HCT116 (cell line): ENCODE results near the gene IFT25. TPM values are rescaled to one million over a fixed set of nuclear protein-coding genes. Genes with fewer than 3 reads are reported as not detected.

Experiments
- ATAC-seq: fragments of 200-7000 bp; cut with Tn5 transposase; 2 replicates; pipeline ENCODE4 v1.9.1; 2020; ENCODE audit warnings: mild to moderate bottlenecking, moderate library complexity
- BruUV-seq: library from RNA; stranded (reverse); fragments of 400-500 nt; replicated peaks from 2 replicates; lab custom pipeline; 2021; lab: Mats Ljungman, UMichigan
- CTCF ChIA-PET: fragments of 300-600 bp; sonication (Branson Sonifier 250); formaldehyde crosslinking; loops from one replicate; lab custom pipeline; 2021; ENCODE audit warnings: antibody characterized with exemption; lab: Charles Lee
- POLR2A ChIA-PET: fragments of 300-600, 350-600 bp; sonication (Branson Sonifier 250); formaldehyde crosslinking; loops from one replicate; lab custom pipeline; 2021; ENCODE audit warnings: antibody characterized with exemption; lab: Charles Lee
- RAD21 ChIA-PET, 2 experiments: fragments of 300-600 bp; sonication (Branson Sonifier 250); formaldehyde crosslinking; loops; one replicate each; lab custom pipeline; 2023; ENCODE audit warnings: low total read pairs in 2 of 2; ENCODE audit not compliant: uncharacterized antibody in 2 of 2, unreplicated experiment in 2 of 2, low non-redundant PET in 1 of 2; lab: Charles Lee
- DNase-seq: peaks from one replicate; pipeline ENCODE4 v3.0.0-alpha.2; 2010; ENCODE audit warnings: low read depth, low spot score
- H2AFZ ChIP-seq: fragments of 200-600 bp; shearing (Covaris generic), sonication (generic); 2 replicates; pipeline ENCODE4 v1.6.1; 2017; ENCODE audit warnings: low read depth, mixed run types, mixed read lengths, antibody characterized with exemption, low read length; ENCODE audit not compliant: poor library complexity, severe bottlenecking
- H3K27ac ChIP-seq: 2 replicates; pipeline ENCODE4 v1.5.1; 2012; ENCODE audit warnings: low read depth, low read length
- H3K27me3 ChIP-seq: fragments of 200-600 bp; sonication (generic); 2 replicates; pipeline ENCODE4 v1.6.1; 2016; ENCODE audit warnings: mixed run types, low read length, mixed read lengths; ENCODE audit not compliant: insufficient read depth
- H3K36me3 ChIP-seq, 2 experiments: fragments of 200-500 bp in 1 of 2; fragments of 200-600 bp in 1 of 2; sonication (Bioruptor generic) in 1 of 2; sonication (generic) in 1 of 2; 2 replicates each; pipeline versions ENCODE4 v1.5.1 to v1.6.1; 2014 to 2016; ENCODE audit warnings: low read length in 2 of 2, inconsistent platforms in 1 of 2, mixed read lengths in 1 of 2, mixed run types in 1 of 2; ENCODE audit not compliant: insufficient read depth in 2 of 2, control insufficient read depth in 1 of 2
- H3K4me1 ChIP-seq, 2 experiments: fragments of 200-600 bp in 1 of 2; sonication (generic) in 1 of 2; 2 replicates each; pipeline versions ENCODE4 v1.5.1 to v1.6.1; 2012 to 2017; ENCODE audit warnings: low read length in 2 of 2, inconsistent platforms in 1 of 2, mild to moderate bottlenecking in 1 of 2, mixed read lengths in 1 of 2, mixed run types in 1 of 2, moderate library complexity in 1 of 2; ENCODE audit not compliant: insufficient read depth in 2 of 2, control insufficient read depth in 1 of 2
- H3K4me2 ChIP-seq: fragments of 200-600 bp; sonication (generic); 2 replicates; pipeline ENCODE4 v1.6.1; 2017; ENCODE audit warnings: mixed run types, low read length, mixed read lengths
- H3K4me3 ChIP-seq, 2 experiments: fragments of 200-600 bp in 1 of 2; sonication (generic) in 1 of 2; replicated peaks in 1 of 2; 2 replicates each; pipeline ENCODE4 v1.5.1; 2011 to 2016; ENCODE audit warnings: low read length in 2 of 2, control low read depth in 1 of 2, low read depth in 1 of 2, mild to moderate bottlenecking in 1 of 2, mixed read lengths in 1 of 2, mixed run types in 1 of 2
- H3K79me2 ChIP-seq: fragments of 200-600 bp; sonication (generic); 2 replicates; pipeline ENCODE4 v1.6.1; 2017; ENCODE audit warnings: mild to moderate bottlenecking, mixed run types, low read length, moderate library complexity, mixed read lengths; ENCODE audit not compliant: insufficient read depth
- H3K9ac ChIP-seq: fragments of 200-600 bp; sonication (generic); 2 replicates; pipeline ENCODE4 v1.6.1; 2016; ENCODE audit warnings: low read length, mixed read lengths
- H3K9me2 ChIP-seq: fragments of 200-600 bp; sonication (generic), shearing (Covaris generic); 2 replicates; pipeline ENCODE4 v1.6.1; 2017; ENCODE audit warnings: mixed run types, mild to moderate bottlenecking, moderate library complexity; ENCODE audit not compliant: insufficient read depth
- H3K9me3 ChIP-seq, 2 experiments: fragments of 200-500 bp in 1 of 2; fragments of 200-600 bp in 1 of 2; sonication (Bioruptor generic) in 1 of 2; sonication (generic) in 1 of 2; 2 replicates each; pipeline ENCODE4 v1.6.1; 2014 to 2017; ENCODE audit warnings: low read length in 2 of 2, mixed read lengths in 2 of 2, inconsistent platforms in 1 of 2, low read depth in 1 of 2, mild to moderate bottlenecking in 1 of 2, mixed run types in 1 of 2, moderate library complexity in 1 of 2; ENCODE audit not compliant: control insufficient read depth in 1 of 2, insufficient read depth in 1 of 2
- H4K20me1 ChIP-seq: fragments of 200-600 bp; sonication (generic), shearing (Covaris generic); 2 replicates; pipeline ENCODE4 v1.6.1; 2017; ENCODE audit warnings: mixed run types, mild to moderate bottlenecking, moderate library complexity; ENCODE audit not compliant: insufficient read depth
- POLR2A ChIP-seq: IDR thresholded peaks from 2 replicates; pipeline ENCODE4 v1.7.0; 2011; ENCODE audit warnings: borderline replicate concordance; ENCODE audit not compliant: insufficient read depth, insufficient read length; ENCODE audit errors: extremely low read depth
- YY1 ChIP-seq: IDR thresholded peaks from 2 replicates; pipeline ENCODE4 v1.6.1; 2011; ENCODE audit warnings: low read length, low read depth, moderate library complexity, mild to moderate bottlenecking; ENCODE audit not compliant: insufficient replicate concordance; ENCODE audit errors: extremely low read depth
- ZBTB33 ChIP-seq: IDR thresholded peaks from 2 replicates; pipeline ENCODE4 v1.6.1; 2011; ENCODE audit warnings: mild to moderate bottlenecking, low read length, moderate library complexity; ENCODE audit not compliant: insufficient replicate concordance; ENCODE audit errors: extremely low read depth
- ZFX ChIP-seq: fragments of 450-650 bp; IDR thresholded peaks from 2 replicates; pipeline ENCODE4 v1.6.1; 2017
- ZNF274 ChIP-seq: fragments of 200-500 bp; sonication (Bioruptor generic); IDR thresholded peaks from 2 replicates; pipeline ENCODE4 v1.6.1; 2014; ENCODE audit warnings: mild to moderate bottlenecking, low read depth, low read length, inconsistent platforms
- intact Hi-C: fragments of 100-400 bp; cut with micrococcal nuclease; formaldehyde crosslinking; loops from 2 replicates; pipeline ENCODE4 v1.10.0; 2022
- total RNA-seq: library from RNA; stranded (reverse); gene quantifications from one replicate; pipeline ENCODE4 v1.2.1, GENCODE V29; 2021; ENCODE audit not compliant: unreplicated experiment

IFT25 gene
- total RNA-seq, 1 experiment from 2014 or later, result 45.1 TPM

GRCh38 chr1:53945183-53945432 lies 391 bp downstream of the IFT25 start:
- peaks cover 10 to 30% of the 10 kb centered on the region in 2 experiments; a peak in 3 of 4 replicates for H3K4me1 ChIP-seq
- CTCF ChIA-PET, result interaction anchor here (0.8 to 1.9 kb wide), 9 partner anchors 11 to 85 kb away, joined by 3 to 22 read pairs (median 7); partner anchors contain the start of gene YIPF1
- RAD21 ChIA-PET, result interaction anchor here in 1 of 2 experiments (0.6 to 0.9 kb wide), 2 partner anchors 56 to 112 kb away, joined by 3 read pairs; partner anchors contain the start of gene YIPF1
- peaks cover 8% of the 10 kb centered on the region in 2 experiments; a peak in 1 of 4 replicates for H3K36me3 ChIP-seq
- no peaks in the 10 kb centered on the region for H3K9me3 ChIP-seq
- no peaks in the 10 kb centered on the region for H3K27me3 ChIP-seq
- no peak for DNase-seq
- H3K4me3 ChIP-seq, result peak overlapping the region; percentile 82 to 87
- H3K27ac ChIP-seq, result peak overlapping the region; percentile 73
- peak overlapping the region; percentile 78 for H3K4me2 ChIP-seq
- no peak for ATAC-seq
- BruUV-seq, result no TSS peak
- POLR2A ChIA-PET, result interaction anchor here (0.7 to 1.7 kb wide), 6 partner anchors 9 to 708 kb away, joined by 3 to 6 read pairs (median 3); partner anchors contain the start of genes LDLRAD1 and NDC1
- no peaks in the 10 kb centered on the region for H4K20me1 ChIP-seq
- intact Hi-C loops, result no loop called here
- peaks cover 71% of the 10 kb centered on the region for H3K79me2 ChIP-seq
- H3K9me2 ChIP-seq, result no peaks in the 10 kb centered on the region
- H2AFZ ChIP-seq, result no peak overlapping the region
- peak overlapping the region; percentile 79 for H3K9ac ChIP-seq
- TF ChIP-seq ZBTB33 (no peak), ZFX (peak; percentile 33; the same call in 1 of the 2 replicates), ZNF274 (no peak), YY1 (no peak), POLR2A (no peak)
